Heart left ventricle (tissue), 16 donors: ENCODE measurements around the gene HAUS5. TPM values are rescaled to one million over a fixed set of nuclear protein-coding genes. Genes with fewer than 3 reads are reported as not detected.

ENCODE experiments used
- ATAC-seq, 4 donors: fragments of 200-7000 bp; cut with Tn5 transposase; one replicate each; pipeline ENCODE4 v1.9.1; 2020 to 2022; ENCODE audit warnings: moderate library complexity in 4 of 4, mild to moderate bottlenecking in 3 of 4, moderate number of reproducible peaks in 1 of 4
- DNase-seq, 5 donors: peaks; one replicate each; pipeline ENCODE4 v3.0.0-alpha.2; 2020
- H3K27ac ChIP-seq, 12 donors: fragments of 200-600 bp; sonication (generic) in 4 of 12; one replicate each; pipeline versions ENCODE4 v1.5.0 to v1.8.0; 2016 to 2022; ENCODE audit warnings: mild to moderate bottlenecking in 2 of 12
- H3K27me3 ChIP-seq, 9 donors: fragments of 200-600 bp; sonication (generic) in 2 of 9; one replicate each; pipeline versions ENCODE4 v1.5.1 to v1.8.0; 2016 to 2022; ENCODE audit warnings: mild to moderate bottlenecking in 3 of 9
- H3K36me3 ChIP-seq, 9 donors: fragments of 200-600 bp; sonication (generic) in 2 of 9; one replicate each; pipeline versions ENCODE4 v1.5.0 to v1.8.0; 2018 to 2022; ENCODE audit warnings: mild to moderate bottlenecking in 2 of 9
- H3K4me1 ChIP-seq, 12 donors: fragments of 200-600 bp; sonication (generic) in 4 of 12; one replicate each; pipeline versions ENCODE4 v1.5.0 to v1.8.0; 2016 to 2022; ENCODE audit warnings: mild to moderate bottlenecking in 3 of 12
- H3K4me3 ChIP-seq, 12 donors: fragments of 200-600 bp; sonication (generic) in 4 of 12; one replicate each; pipeline versions ENCODE4 v1.5.0 to v1.8.0; 2017 to 2022; ENCODE audit warnings: mild to moderate bottlenecking in 9 of 12, moderate library complexity in 4 of 12
- H3K9me3 ChIP-seq, 12 donors: fragments of 200-600 bp; sonication (generic) in 4 of 12; one replicate each; pipeline versions ENCODE4 v1.5.0 to v1.8.0; 2016 to 2022; ENCODE audit warnings: mild to moderate bottlenecking in 1 of 12
- POLR2A ChIP-seq, 2 donors: fragments of 450-650 bp; IDR thresholded peaks; one replicate each; pipeline ENCODE4 v1.6.1; 2017; ENCODE audit warnings: antibody characterized with exemption in 2 of 2, mild to moderate bottlenecking in 2 of 2, moderate library complexity in 2 of 2
- WGBS, 4 donors: extraction: QIAGEN DNeasy Blood & Tissue Kit in 2 of 4; methylation state at CpG; one replicate each; pipeline versions ENCODE4 v1.1.5 to v1.1.7; 2013 to 2018; 5-methylcytosine and 5-hydroxymethylcytosine counted together
- intact Hi-C, 10 donors: fragments of 100-400 bp; cut with DNase I; formaldehyde crosslinking; loops; one replicate each; pipeline versions ENCODE4 v1.11.1 to v1.14.2; 2022
- polyA plus RNA-seq, 2 donors: library from polyadenylated mRNA; stranded (reverse); fragments of 200-250 nt; gene quantifications; one replicate each; pipeline ENCODE4 v1.2.3, GENCODE V29; 2013
- total RNA-seq, 9 donors: library from RNA; depleted of rRNA in 2 of 9; stranded (reverse); fragments of >200 nt in 2 of 9; fragmentation: NEBNext Ultra II Directional in 3 of 9; extraction: Animal tissue kit (Norgen Biotek cat#: 25700) in 3 of 9; gene quantifications; one replicate each; pipeline versions ENCODE4 v1.1.0 to v1.2.4, GENCODE V29; 2016 to 2023
- TF ChIP-seq, protein P1 (sequence below), 12 donors: fragments of 200-600 bp; sonication (generic) in 4 of 12; IDR thresholded peaks; one replicate each; pipeline versions ENCODE4 v1.5.0 to v1.8.0; 2018 to 2022; ENCODE audit warnings: antibody characterized with exemption in 12 of 12, mild to moderate bottlenecking in 5 of 12
- donor health status: ischemic (EF 13 %, LVEDD 7.1; RV severe dilation, severe dysfunction).
- donor health status: healthy with polysubstance abuse.
- donor health status: DM: no; HTN: yes; CAD: no.
- donor health status: DM: no; HTN: no; CAD: no.
- donor health status: ischemic (EF 25% LVEDD 6.9; RV normal size, moderate dysfunction).
- donor health status: ischemic (EF 25% LVEDD 5.7; RV mildly dilated, moderate dysfunction).
- donor health status: healthy.
- donor health status: DM: yes; HTN: yes; CAD: no.
- donor health status: ischemic (EF 35%, LVEDD 5.7; RV mildly dilated, moderate dysfunction).
- donor health status: nonischemic (EF 11% LVEDD 7.7; RV severe dilation, severe dysfunction).
- donor health status: DM: yes; HTN: yes; CAD: no.
- donor health status: PGD.
- donor health status: ischemic (EF 29% LVEDD 5.4; RV normal size, mild dysfunction).
- donor health status: nonischemic (EF 23%, LVEDD 6.1; RV moderate dilation, normal function).

HAUS5 gene
- total and polyA plus RNA-seq, 11 donors = 1.9 to 9.0 (median 3.9) TPM

DNA sequence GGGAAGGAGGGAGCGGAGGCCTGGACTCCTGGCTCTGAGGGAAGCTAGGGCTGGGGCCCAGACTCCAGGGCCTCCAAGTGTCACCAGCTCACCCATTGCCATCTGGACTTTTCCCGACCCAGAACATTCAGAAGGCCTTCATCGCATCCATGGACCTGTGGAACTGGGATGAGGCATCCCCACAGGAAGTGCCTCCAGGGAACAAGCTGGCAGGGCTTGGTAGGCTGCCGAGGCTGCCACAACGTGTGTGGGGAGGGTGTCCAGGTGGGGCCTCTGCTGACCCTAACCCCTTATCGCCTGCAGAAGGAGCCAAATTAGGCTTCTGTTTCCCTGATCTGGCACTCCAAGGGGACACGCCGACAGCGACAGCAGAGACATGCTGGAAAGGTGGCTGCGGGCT lies 29.8 kb downstream of the HAUS5 start:
- TF ChIP-seq, protein P1, sequence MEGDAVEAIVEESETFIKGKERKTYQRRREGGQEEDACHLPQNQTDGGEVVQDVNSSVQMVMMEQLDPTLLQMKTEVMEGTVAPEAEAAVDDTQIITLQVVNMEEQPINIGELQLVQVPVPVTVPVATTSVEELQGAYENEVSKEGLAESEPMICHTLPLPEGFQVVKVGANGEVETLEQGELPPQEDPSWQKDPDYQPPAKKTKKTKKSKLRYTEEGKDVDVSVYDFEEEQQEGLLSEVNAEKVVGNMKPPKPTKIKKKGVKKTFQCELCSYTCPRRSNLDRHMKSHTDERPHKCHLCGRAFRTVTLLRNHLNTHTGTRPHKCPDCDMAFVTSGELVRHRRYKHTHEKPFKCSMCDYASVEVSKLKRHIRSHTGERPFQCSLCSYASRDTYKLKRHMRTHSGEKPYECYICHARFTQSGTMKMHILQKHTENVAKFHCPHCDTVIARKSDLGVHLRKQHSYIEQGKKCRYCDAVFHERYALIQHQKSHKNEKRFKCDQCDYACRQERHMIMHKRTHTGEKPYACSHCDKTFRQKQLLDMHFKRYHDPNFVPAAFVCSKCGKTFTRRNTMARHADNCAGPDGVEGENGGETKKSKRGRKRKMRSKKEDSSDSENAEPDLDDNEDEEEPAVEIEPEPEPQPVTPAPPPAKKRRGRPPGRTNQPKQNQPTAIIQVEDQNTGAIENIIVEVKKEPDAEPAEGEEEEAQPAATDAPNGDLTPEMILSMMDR (IDR thresholded peaks at IDR 0.05) = no peak
- no peak for TF ChIP-seq POLR2A (IDR thresholded peaks at IDR 0.05)
- no peak overlapping the region for H3K4me3 ChIP-seq
- DNase-seq (no peak), ATAC-seq (no peak)
- H3K27me3 ChIP-seq = no peaks in the 10 kb centered on the region
- H3K36me3 ChIP-seq = peaks cover 0 to 12% (median 9%) of the 10 kb centered on the region in 9 donors
- intact Hi-C loops = no loop called here
- H3K9me3 ChIP-seq = no peaks in the 10 kb centered on the region
- H3K4me1 ChIP-seq = peaks cover 0 to 38% (median 13%) of the 10 kb centered on the region in 12 donors
- H3K27ac ChIP-seq = no peak overlapping the region
- WGBS, 4 donors = 65 to 73% (median 67%) methylated on average over 10 of the region's 10 CpGs

DNA sequence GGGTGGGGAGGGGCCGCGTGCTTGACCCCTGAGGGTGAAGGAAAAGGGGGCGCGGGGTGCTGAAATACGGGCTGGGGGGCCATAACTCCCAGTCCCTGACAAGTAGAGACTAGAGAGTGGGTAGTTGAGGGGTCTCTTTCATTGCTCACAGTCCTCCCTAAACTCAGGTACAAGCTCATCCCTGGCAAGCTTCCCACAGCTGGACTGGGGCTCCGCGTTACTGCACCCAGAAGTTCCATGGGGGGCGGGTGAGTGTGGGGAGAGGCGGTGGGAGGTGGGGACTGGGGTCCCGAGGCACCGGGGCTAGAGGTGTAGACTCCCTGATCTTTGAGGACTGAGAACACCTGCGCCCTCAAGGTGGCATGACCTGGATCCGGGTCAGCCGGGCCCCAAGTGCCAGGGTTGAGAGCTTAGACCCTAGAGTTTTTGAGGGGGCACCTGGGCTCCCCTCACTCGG lies 30.3 kb downstream of the HAUS5 start:
- no peak for DNase-seq

DNA sequence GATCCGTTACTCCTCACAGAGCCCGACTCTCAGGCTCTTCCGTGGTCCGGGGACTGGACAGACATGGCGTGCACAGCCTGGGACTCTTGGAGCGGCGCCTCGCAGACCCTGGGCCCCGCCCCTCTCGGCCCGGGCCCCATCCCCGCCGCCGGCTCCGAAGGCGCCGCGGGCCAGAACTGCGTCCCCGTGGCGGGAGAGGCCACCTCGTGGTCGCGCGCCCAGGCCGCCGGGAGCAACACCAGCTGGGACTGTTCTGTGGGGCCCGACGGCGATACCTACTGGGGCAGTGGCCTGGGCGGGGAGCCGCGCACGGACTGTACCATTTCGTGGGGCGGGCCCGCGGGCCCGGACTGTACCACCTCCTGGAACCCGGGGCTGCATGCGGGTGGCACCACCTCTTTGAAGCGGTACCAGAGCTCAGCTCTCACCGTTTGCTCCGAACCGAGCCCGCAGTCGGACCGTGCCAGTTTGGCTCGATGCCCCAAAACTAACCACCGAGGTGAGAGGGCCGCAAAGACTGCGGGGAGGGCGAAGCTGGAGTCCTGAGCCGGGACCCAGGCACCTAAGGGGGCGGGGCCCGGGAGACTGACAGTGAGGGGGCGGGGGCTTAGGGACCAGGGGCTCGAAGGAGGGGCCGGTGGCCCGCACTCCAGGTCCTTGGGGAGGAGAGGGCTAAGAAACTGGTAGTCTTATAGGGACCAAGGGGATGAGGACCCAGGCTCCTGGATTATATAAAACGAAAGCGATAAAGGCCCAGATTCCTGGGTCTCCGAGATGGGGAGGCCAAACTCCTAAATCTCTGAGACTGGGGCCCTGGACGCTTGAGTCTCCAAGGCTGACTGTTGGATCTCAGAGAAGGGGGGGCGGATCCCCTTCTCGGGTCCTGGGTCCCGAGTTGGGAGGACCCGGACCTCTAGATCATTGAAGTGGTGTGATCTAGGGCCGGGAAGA lies 31.0 kb downstream of the HAUS5 start:
- ATAC-seq = peak; percentile 13 to 70 (median 60)
- Histone ChIP-seq H3K4me3 (peak overlapping the region; percentile 34 to 71 (median 62)), H3K36me3 (no peaks in the 10 kb centered on the region), H3K4me1 (peaks cover 0 to 44% (median 18%) of the 10 kb centered on the region in 12 donors), H3K27me3 (no peaks in the 10 kb centered on the region), H3K9me3 (no peaks in the 10 kb centered on the region), H3K27ac (peak overlapping the region in 11 of 12 donors; percentile 58 to 93 (median 79))
- WGBS, 4 donors = 0 to 1% (median 0%) methylated on average over 22 to 69 of the region's 69 CpGs
- peak; percentile 74 to 93 (median 83) for DNase-seq
- intact Hi-C loops = no loop called here
- TF ChIP-seq POLR2A (IDR thresholded peaks at IDR 0.05) = peak in 1 of 2 donors; percentile 71
- TF ChIP-seq, protein P1 (IDR thresholded peaks at IDR 0.05) = peak in 2 of 12 donors; percentile 10 to 13

More for the DNA sequence above, 30.3 kb downstream of the HAUS5 start:
- peaks cover 0 to 7% (median 4%) of the 10 kb centered on the region in 9 donors for H3K36me3 ChIP-seq
- no peaks in the 10 kb centered on the region for H3K27me3 ChIP-seq
- TF ChIP-seq, protein P1 (IDR thresholded peaks at IDR 0.05) = no peak
- no peak for TF ChIP-seq POLR2A (IDR thresholded peaks at IDR 0.05)
- peak overlapping the region in 9 of 12 donors; percentile 66 to 93 (median 81) for H3K27ac ChIP-seq
- no peaks in the 10 kb centered on the region for H3K9me3 ChIP-seq
- H3K4me1 ChIP-seq = peaks cover 0 to 43% (median 17%) of the 10 kb centered on the region in 12 donors
- WGBS, 4 donors = 37 to 53% (median 50%) methylated on average over 7 to 15 of the region's 15 CpGs
- H3K4me3 ChIP-seq = peak overlapping the region; percentile 34 to 71 (median 62)
- no peak for ATAC-seq
- intact Hi-C loops = no loop called here
